GM15510 (cell line): Measurements from ENCODE around the gene MINPP1.
A peak's percentile ranks its signal among the peaks of the same experiment; 100 is the strongest.

Experiments
- POLR2A ChIP-seq: IDR thresholded peaks from 3 replicates; pipeline ENCODE4 v1.6.1; 2011; ENCODE audit warnings: borderline replicate concordance; ENCODE audit not compliant: insufficient read length; ENCODE audit errors: extremely low read depth

MINPP1 gene

GRCh38 chr10:87504640-87505365 is at the start of gene MINPP1:
TSS of gene MINPP1 (plus strand) at chr10:87504893. CDS start at chr10:87504916, 23 bp downstream.
- TF ChIP-seq POLR2A, result peak; percentile 80

- TF ChIP-seq POLR2A, result no peak
Measured at GRCh38 chr10:87500646-87501048, 4.0 kb upstream of the MINPP1 start.

DNA sequence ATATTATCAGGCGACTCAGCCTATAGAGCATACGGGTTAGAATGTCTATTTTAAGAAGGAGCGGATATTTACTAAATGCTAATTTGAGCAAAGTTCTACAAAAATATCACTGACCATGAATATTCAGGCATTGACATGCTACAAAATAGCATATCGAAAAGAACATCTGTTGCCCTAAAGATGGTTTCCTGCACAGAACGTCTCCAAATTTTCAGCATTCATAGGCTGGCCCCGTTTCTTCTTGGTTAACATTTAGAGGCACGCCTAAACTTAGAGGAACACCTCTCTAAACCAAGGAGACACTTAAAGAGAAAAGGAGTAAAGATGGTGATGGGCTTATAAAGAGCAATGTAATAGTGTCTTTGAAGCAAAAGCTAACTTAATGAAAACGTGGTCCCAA is 1.3 kb upstream of the MINPP1 start:
- TF ChIP-seq POLR2A, result no peak

- no peak for TF ChIP-seq POLR2A
Measured at GRCh38 chr10:87503886-87504285, 807 bp upstream of the MINPP1 start.

- TF ChIP-seq POLR2A, result no peak
Measured at GRCh38 chr10:87504307-87504639, 420 bp upstream of the MINPP1 start.

GRCh38 chr10:87505366-87506111 is 846 bp downstream of the MINPP1 start:
- no peak for TF ChIP-seq POLR2A

GRCh38 chr10:87506956-87507355 is 2.3 kb downstream of the MINPP1 start:
- no peak for TF ChIP-seq POLR2A

- TF ChIP-seq POLR2A, result no peak
Measured at GRCh38 chr10:87507879-87508483, 3.3 kb downstream of the MINPP1 start.

GRCh38 chr10:87508837-87509236 is 4.1 kb downstream of the MINPP1 start:
- TF ChIP-seq POLR2A, result no peak

- TF ChIP-seq POLR2A, result no peak
Measured at GRCh38 chr10:87510025-87510424, 5.3 kb downstream of the MINPP1 start.

- no peak for TF ChIP-seq POLR2A
Measured at GRCh38 chr10:87511526-87511925, 6.8 kb downstream of the MINPP1 start.

- no peak for TF ChIP-seq POLR2A
Measured at GRCh38 chr10:87518937-87519336, 14.2 kb downstream of the MINPP1 start.

DNA sequence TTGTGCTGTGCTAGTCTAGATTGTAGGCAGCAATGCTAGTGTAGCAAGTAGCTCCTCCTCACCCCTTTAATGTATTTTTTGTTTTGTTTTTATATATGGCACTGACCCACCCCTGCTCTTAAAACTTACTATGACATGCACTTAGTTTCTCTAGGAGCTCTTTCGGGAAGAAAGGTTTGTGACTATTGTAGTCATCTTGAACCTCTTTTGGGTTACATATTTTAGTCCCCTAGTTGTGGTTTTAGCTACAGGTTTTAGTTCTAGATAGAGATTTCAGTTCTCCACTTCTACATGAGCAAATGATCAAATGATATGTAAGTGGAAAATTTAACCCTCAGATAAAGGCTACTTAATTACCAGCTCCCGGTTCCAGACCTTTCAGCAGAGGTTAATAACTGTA is 14.9 kb downstream of the MINPP1 start:
- TF ChIP-seq POLR2A, result no peak

GRCh38 chr10:87523731-87524130 is 19.0 kb downstream of the MINPP1 start:
- TF ChIP-seq POLR2A, result no peak

- no peak for TF ChIP-seq POLR2A
Measured at GRCh38 chr10:87524296-87524695, 19.6 kb downstream of the MINPP1 start.
